ENCODE data around the gene IFI27L1.

- TF ChIP-seq CTCF (conservative IDR thresholded peaks at IDR 0.05), result peak; percentile 26
- no peak for TF ChIP-seq ZFX (IDR thresholded peaks at IDR 0.05)
These were observed 62.1 kb downstream of the IFI27L1 start for GRCh38 chr14:94143239-94143638.

All from C4-2B (cell line).